Natural killer cell (primary cell): ENCODE measurements around the gene ALDH1L1. TPM values are rescaled to one million over a fixed set of nuclear protein-coding genes. Genes with fewer than 3 reads are reported as not detected.
"Not testable (repeated sequence)": the region's sequence is repeated elsewhere in the genome, so short reads cannot be mapped to it uniquely, and the experiment has no call there.

ENCODE experiments used
- ATAC-seq, 3 donors: fragments of 150-1000 bp in 2 of 3; fragments of 200-7000 bp in 1 of 3; cut with Tn5 transposase; 1 replicate in 1 of 3; 2 replicates in 2 of 3; pipeline ENCODE4 v1.10.0; 2021; ENCODE audit warnings: mild to moderate bottlenecking in 2 of 3, moderate library complexity in 2 of 3
- DNase-seq, 2 donors: peaks; one replicate each; pipeline versions ENCODE4 v3.0.0 to v3.0.0-alpha.2; 2013 to 2021; ENCODE audit warnings: mixed read lengths in 1 of 2
- H3K27ac ChIP-seq: one replicate; pipeline ENCODE4 v1.5.1; 2013; ENCODE audit warnings: mild to moderate bottlenecking, low read length
- H3K27me3 ChIP-seq: one replicate; pipeline ENCODE4 v1.6.1; 2013; ENCODE audit warnings: low read length; ENCODE audit not compliant: control insufficient read depth, insufficient read depth
- H3K36me3 ChIP-seq: one replicate; pipeline ENCODE4 v1.6.1; 2013; ENCODE audit warnings: low read length; ENCODE audit not compliant: control insufficient read depth, insufficient read depth
- H3K4me1 ChIP-seq: one replicate; pipeline ENCODE4 v1.6.1; 2013; ENCODE audit warnings: low read length; ENCODE audit not compliant: control insufficient read depth, insufficient read depth
- H3K4me3 ChIP-seq: one replicate; pipeline ENCODE4 v1.5.1; 2013; ENCODE audit warnings: low read length
- H3K9me3 ChIP-seq: one replicate; pipeline ENCODE4 v1.6.1; 2013; ENCODE audit warnings: low read length; ENCODE audit not compliant: control insufficient read depth, insufficient read depth
- H3K27ac Mint-ChIP-seq, 2 donors: one replicate each; pipeline ENCODE4 v1.8.0; 2022; ENCODE audit warnings: mild to moderate bottlenecking in 2 of 2, mixed read lengths in 2 of 2, moderate library complexity in 1 of 2
- H3K27me3 Mint-ChIP-seq, 2 donors: one replicate each; pipeline ENCODE4 v1.8.0; 2022; ENCODE audit warnings: low read depth in 2 of 2, mixed read lengths in 2 of 2
- H3K36me3 Mint-ChIP-seq: one replicate; pipeline ENCODE4 v1.8.0; 2022; ENCODE audit warnings: mixed read lengths
- H3K4me1 Mint-ChIP-seq, 2 donors: one replicate each; pipeline ENCODE4 v1.8.0; 2022; ENCODE audit warnings: mixed read lengths in 2 of 2
- H3K4me3 Mint-ChIP-seq: one replicate; pipeline ENCODE4 v1.8.0; 2022; ENCODE audit warnings: mild to moderate bottlenecking, moderate library complexity, mixed read lengths
- H3K9me3 Mint-ChIP-seq, 2 donors: one replicate each; pipeline ENCODE4 v1.8.0; 2022; ENCODE audit warnings: mixed read lengths in 2 of 2
- WGBS: methylation state at CpG from one replicate; pipeline ENCODE4 v1.1.7; 2013; ENCODE audit warnings: missing lambda C conversion rate; ENCODE audit not compliant: insufficient coverage; 5-methylcytosine and 5-hydroxymethylcytosine counted together
- intact Hi-C: fragments of 100-400 bp; cut with micrococcal nuclease; formaldehyde crosslinking; loops from one replicate; pipeline ENCODE4 v1.14.2; 2022
- total RNA-seq, 4 donors: library from RNA; stranded (reverse); fragments of 120-200 nt in 1 of 4; gene quantifications; one replicate each; pipeline versions ENCODE4 v1.2.3 to v1.2.4, GENCODE V29; 2013 to 2022
- TF ChIP-seq, protein P1 (sequence below): fragments of 200-600 bp; IDR thresholded peaks from one replicate; pipeline ENCODE4 v1.8.0; 2022; ENCODE audit warnings: antibody characterized with exemption

The ALDH1L1 gene
- total RNA-seq, 3 donors from 2014 or later (not counting 1 experiment from before 2014, with no cell fraction given) = not detected

GRCh38 chr3:126098391-126098858 lies 82.0 kb downstream of the ALDH1L1 start:
- intact Hi-C loops = no loop called here
- Histone ChIP-seq H3K27ac (no peak overlapping the region), H3K36me3 (no peaks in the 10 kb centered on the region), H3K4me1 (no peaks in the 10 kb centered on the region), H3K27me3 (no peaks in the 10 kb centered on the region), H3K9me3 (peaks cover 20% of the 10 kb centered on the region), H3K4me3 (no peak overlapping the region)
- no peak overlapping the region for H3K4me3 Mint-ChIP-seq
- peaks cover 0 to 2% of the 10 kb centered on the region in 2 donors for H3K27me3 Mint-ChIP-seq
- no peaks in the 10 kb centered on the region for H3K9me3 Mint-ChIP-seq
- ATAC-seq (no peak), DNase-seq (no peak)
- peaks cover 29% of the 10 kb centered on the region for H3K36me3 Mint-ChIP-seq
- no peaks in the 10 kb centered on the region for H3K4me1 Mint-ChIP-seq
- no peak overlapping the region for H3K27ac Mint-ChIP-seq
- TF ChIP-seq, protein P1, sequence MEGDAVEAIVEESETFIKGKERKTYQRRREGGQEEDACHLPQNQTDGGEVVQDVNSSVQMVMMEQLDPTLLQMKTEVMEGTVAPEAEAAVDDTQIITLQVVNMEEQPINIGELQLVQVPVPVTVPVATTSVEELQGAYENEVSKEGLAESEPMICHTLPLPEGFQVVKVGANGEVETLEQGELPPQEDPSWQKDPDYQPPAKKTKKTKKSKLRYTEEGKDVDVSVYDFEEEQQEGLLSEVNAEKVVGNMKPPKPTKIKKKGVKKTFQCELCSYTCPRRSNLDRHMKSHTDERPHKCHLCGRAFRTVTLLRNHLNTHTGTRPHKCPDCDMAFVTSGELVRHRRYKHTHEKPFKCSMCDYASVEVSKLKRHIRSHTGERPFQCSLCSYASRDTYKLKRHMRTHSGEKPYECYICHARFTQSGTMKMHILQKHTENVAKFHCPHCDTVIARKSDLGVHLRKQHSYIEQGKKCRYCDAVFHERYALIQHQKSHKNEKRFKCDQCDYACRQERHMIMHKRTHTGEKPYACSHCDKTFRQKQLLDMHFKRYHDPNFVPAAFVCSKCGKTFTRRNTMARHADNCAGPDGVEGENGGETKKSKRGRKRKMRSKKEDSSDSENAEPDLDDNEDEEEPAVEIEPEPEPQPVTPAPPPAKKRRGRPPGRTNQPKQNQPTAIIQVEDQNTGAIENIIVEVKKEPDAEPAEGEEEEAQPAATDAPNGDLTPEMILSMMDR = no peak
- 91% methylated on average over 2 of the region's 2 CpGs for WGBS

DNA sequence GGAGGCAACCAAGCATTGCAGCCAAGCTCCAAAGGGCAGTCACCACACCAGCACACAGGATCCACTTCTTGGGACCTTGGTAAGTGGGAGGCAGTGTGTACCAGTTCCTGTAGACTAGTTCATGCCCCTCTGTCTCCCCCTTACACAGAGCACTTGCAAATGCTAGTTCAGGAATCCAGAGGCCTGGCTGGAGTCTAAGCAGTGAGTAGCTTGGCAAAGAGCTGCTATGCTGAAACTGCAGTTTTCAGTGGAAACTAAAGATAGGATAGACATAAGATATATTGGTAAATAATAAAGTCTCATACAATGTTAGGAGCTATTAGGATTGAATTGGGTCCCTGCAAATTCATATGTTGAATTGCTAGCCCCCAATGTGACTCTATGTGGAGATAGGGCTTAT lies 82.6 kb downstream of the ALDH1L1 start:
- no peak overlapping the region for H3K27ac ChIP-seq
- H3K4me1 Mint-ChIP-seq = no peaks in the 10 kb centered on the region
- ATAC-seq = no peak

DNA sequence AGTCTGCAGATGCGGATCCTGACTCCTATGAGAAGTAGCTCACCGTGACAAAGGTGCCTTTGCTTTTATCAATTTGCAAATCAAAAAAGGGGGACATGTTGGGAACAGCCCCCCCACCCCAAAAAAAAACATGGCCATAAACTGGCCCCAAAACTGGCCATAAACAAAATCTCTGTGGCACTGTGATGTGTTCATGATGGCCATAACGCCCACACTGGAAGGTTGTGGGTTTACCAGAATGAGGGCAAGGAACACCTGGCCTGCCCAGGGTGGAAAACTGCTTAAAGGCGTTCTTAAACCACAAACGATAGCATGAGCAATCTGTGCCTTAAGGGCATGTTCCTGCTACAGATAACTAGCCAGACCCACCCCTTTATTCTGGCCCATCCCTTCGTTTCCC lies 84.1 kb downstream of the ALDH1L1 start:
- H3K36me3 Mint-ChIP-seq = peaks cover 29% of the 10 kb centered on the region
- WGBS = 78% methylated on average over 5 of the region's 6 CpGs
- H3K27ac Mint-ChIP-seq, H3K9me3 Mint-ChIP-seq, H3K36me3 ChIP-seq, H3K4me1 ChIP-seq, H3K27me3 ChIP-seq, intact Hi-C loops, H3K4me1 Mint-ChIP-seq, H3K27me3 Mint-ChIP-seq, DNase-seq, ATAC-seq, H3K27ac ChIP-seq, H3K4me3 Mint-ChIP-seq, H3K4me3 ChIP-seq: not testable (repeated sequence)
- peaks cover 20% of the 10 kb centered on the region for H3K9me3 ChIP-seq

More for the DNA sequence above, 82.6 kb downstream of the ALDH1L1 start:
- no peaks in the 10 kb centered on the region for H3K27me3 ChIP-seq
- Mint-ChIP-seq H3K27ac (no peak overlapping the region), H3K27me3 (peaks cover 0 to 4% of the 10 kb centered on the region in 2 donors), H3K36me3 (peaks cover 29% of the 10 kb centered on the region), H3K4me3 (no peak overlapping the region), H3K9me3 (no peaks in the 10 kb centered on the region)
- DNase-seq = no peak
- H3K4me3 ChIP-seq = no peak overlapping the region
- H3K4me1 ChIP-seq = no peaks in the 10 kb centered on the region
- TF ChIP-seq, protein P1 = no peak
- intact Hi-C loops = no loop called here
- no peaks in the 10 kb centered on the region for H3K36me3 ChIP-seq
- H3K9me3 ChIP-seq = peaks cover 20% of the 10 kb centered on the region

DNA sequence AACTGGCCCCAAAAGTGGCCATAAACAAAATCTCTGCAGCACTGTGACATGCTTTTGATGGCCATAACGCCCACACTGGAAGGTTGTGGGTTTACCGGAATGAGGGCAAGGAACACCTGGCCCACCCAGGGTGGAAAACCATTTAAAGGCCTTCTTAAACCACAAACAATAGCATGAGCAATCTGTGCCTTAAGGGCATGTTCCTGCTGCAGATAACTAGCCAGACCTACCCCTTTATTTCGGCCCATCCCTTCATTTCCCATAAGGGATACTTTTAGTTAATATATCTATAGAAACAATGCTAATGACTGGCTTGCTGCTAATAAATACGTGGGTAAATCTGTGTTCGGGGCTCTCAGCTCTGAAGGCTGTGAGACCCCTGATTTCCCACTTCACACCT lies 88.3 kb downstream of the ALDH1L1 start:
- DNase-seq, H3K27me3 Mint-ChIP-seq, H3K4me3 Mint-ChIP-seq, H3K4me1 ChIP-seq, intact Hi-C loops, ATAC-seq, H3K27ac Mint-ChIP-seq, H3K4me3 ChIP-seq, H3K9me3 Mint-ChIP-seq, H3K36me3 ChIP-seq, H3K27me3 ChIP-seq, H3K27ac ChIP-seq, H3K4me1 Mint-ChIP-seq: not testable (repeated sequence)
- WGBS = 86% methylated on average over 2 of the region's 5 CpGs
- H3K36me3 Mint-ChIP-seq = peaks cover 22% of the 10 kb centered on the region
- peaks cover 17% of the 10 kb centered on the region for H3K9me3 ChIP-seq
